ENCODE measurements around the gene ITGB3BP.

DNA sequence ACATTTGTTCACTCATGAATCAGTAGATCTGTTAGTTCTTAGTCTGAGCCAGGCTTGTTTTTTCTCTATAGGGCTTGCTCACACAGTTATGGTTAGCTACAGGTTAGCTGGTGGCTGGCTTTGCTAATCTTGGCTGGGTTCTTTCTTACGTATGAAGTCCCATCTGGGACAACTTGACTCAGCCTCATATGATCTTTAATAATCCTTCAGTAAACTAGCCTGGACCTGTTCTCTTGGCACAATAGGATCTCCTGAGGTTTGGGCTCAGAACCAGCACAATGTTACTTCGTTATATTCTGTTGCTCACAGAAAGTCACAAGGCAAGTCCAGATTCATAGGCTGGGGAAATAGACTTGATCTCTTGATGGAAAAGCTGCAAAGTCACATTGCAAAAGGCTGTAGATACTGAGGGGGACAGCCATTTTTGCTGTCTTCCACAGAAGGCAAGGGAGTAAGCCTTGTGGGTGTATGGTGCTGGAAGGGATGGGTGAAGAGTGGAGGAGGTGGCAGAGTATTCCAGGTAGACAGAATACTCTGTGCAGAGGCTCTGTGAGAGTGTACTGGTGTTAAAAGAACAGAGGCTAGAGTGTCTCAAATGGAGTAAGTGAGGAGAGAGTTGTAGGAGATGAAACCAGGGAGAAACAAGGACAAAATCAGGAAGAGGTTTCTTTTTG is 24.7 kb upstream of the ITGB3BP start:
- no peak for TF ChIP-seq CTCF (conservative IDR thresholded peaks at IDR 0.05; ENCODE audit: low read depth, low read length)
- TF ChIP-seq MXI1 (IDR thresholded peaks at IDR 0.05; ENCODE audit: borderline replicate concordance, low read depth, low read length) = no peak
- no peak for TF ChIP-seq POLR2A (IDR thresholded peaks at IDR 0.05; ENCODE audit: low read depth, low read length)
- no peak for TF ChIP-seq BHLHE40 (IDR thresholded peaks at IDR 0.05; ENCODE audit: low read depth, low read length)
- no peak for TF ChIP-seq RFX5 (IDR thresholded peaks at IDR 0.05; ENCODE audit: low read depth, low read length)
- no peak for TF ChIP-seq RAD21 (IDR thresholded peaks at IDR 0.05; ENCODE audit: low read length)
- no peak for TF ChIP-seq MAFK (IDR thresholded peaks at IDR 0.05; ENCODE audit: low read depth, low read length)
- no peak for TF ChIP-seq RCOR1 (IDR thresholded peaks at IDR 0.05; ENCODE audit: insufficient replicate concordance, low read length)
